ENCODE results near the gene CHMP4A. TPM values are rescaled to one million over a fixed set of nuclear protein-coding genes. Genes with fewer than 3 reads are reported as not detected.
A peak's percentile ranks its signal among the peaks of the same experiment; 100 is the strongest.
"Not testable (repeated sequence)": the region's sequence is repeated elsewhere in the genome, so short reads cannot be mapped to it uniquely, and the experiment has no call there.

The CHMP4A gene
- total RNA-seq, 1 donor from 2014 or later = 30.0 TPM

DNA sequence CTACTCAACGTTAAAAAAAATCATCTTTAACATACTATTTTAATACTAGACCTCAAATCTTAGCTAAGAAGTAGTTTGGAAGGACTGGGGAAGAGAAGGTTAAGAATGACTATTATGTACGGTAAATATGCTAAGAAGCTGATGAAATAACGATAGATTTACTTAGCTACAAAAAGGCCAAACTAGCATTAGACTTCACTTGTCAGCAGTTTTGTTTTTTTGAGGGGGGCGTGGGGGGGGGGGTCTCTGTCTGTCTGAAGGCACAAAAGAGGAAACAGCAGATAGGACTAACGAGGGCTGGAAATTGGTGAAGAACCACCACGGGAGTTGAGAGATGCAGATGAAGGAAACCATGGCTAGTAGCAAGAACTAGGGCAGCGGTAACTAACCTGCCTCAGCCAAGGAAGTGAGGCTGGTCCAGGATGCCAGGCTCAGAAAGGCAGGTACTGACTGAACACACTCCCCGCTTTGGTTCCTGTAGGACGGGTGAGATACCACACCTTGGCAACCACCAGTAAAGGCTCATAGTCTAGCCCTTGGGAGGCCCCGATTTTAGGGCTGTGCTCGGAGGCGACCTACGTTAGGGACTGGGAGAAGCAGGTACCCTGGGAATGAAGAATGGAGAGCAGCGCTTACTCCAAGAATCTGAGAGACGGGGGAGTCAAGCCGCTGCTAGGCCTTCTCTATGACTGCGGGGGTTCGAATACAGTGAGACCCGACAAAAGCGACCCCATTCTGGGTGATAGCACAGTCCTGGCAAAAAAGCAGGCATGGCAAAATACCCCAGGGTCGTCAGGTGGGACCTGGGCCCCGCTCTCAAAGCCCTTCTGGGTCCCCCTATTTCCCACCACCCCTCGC is 18.2 kb upstream of the CHMP4A start:
- no peak for DNase-seq (ENCODE audit: low spot score)
- intact Hi-C loops (cut with DNase I) = no loop called here

DNA sequence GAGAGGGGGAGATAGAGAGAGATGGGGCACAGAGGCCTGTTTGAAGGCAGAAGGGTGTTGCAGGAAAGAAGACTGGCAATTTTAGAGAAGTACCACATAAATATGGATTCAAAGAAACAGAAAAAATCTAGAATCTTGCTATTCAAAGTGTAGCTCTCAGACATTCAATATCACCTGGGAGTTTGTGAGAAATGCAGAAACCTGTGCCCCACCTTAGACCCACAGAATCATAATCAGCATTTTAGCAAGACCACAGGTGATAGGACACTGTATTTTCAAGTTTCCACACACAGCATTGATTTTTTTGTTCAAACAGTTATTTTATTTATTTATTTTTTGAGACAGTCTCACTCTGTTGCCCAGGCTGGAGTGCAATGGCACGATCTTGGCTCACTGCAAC is 15.6 kb upstream of the CHMP4A start:
- intact Hi-C loops (cut with DNase I) = no loop called here
- DNase-seq (ENCODE audit: low spot score) = no peak

DNA sequence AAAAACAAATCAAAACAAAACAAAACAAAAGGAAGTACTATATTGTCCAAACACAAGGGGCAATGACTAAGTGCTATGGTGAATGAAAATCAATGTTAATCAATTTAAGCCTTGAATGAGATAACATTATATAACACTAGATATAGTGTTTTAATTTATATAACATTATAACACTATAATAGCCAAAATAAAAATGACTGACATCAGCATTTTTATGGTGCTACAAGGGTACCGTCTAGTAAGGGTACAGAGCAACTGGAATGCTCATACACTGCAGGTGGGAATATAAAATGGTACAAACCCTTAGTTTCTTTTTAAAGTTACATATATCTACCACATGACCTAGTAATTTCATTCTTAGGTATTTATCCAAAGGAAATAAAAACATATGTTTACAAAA is 13.2 kb upstream of the CHMP4A start:
- no peak for DNase-seq (ENCODE audit: low spot score)
- intact Hi-C loops (cut with DNase I) = no loop called here

DNA sequence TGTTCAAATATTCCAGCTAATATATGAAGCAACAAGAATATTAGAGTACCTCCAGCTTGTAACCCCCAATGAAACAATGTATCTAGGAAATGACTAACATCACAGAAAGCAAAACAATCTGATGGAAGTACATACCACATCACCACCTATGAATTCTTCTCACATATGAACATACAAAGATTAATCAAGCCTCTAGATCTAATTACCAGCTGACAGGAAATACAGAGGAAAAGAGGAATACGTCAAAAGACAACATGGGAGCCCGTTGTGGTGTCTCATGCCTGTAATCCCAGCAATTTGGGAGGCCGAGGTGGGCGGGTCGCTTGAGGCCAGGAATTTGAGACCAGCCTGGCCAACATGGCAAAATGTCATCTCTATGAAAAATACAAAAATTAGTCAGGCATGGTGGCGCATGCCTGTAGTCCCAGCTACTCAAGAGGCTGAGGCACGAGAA is 11.4 kb upstream of the CHMP4A start:
- DNase-seq (ENCODE audit: low spot score) = no peak
- intact Hi-C loops (cut with DNase I) = no loop called here

DNA sequence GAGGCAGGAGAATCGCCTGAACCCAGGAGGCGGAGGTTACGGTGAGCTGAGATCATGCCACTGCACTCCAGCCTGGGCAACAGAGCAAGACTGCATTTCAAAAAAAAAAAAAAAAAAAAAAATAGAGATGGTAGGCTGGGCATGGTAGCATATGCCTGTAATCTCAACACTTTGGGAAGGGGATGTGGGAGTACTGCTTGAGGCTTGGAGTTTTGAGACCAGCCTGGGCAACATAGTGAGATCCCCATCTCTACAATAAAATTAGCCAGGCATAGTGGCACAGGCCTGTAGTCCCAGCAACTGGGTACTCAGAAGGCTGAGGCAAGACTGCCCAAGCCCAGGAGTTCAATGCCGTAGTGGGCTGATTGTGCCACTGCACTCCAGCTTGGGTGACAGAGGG is 9.7 kb upstream of the CHMP4A start:
- intact Hi-C loops (cut with DNase I); DNase-seq (ENCODE audit: low spot score): not testable (repeated sequence)

DNA sequence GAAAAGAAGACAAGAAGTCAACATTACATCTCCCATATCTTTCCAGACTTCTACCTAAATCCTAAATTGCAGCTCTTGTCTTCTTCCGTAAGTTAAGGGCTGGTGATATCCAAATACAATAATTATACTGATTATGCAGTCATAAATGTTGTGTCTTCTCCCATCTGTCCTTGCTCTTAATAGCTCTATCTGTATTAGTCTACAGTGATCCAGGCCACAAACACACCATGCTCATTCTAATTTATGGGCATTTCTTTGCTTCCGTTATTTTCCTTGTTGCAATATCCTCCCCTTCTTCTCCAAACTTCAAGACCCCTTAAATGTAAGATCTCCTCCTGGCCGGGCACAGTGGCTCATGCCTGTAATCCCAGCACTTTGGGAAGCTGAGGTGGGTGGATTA is 6.2 kb upstream of the CHMP4A start:
- intact Hi-C loops (cut with DNase I) = no loop called here

DNA sequence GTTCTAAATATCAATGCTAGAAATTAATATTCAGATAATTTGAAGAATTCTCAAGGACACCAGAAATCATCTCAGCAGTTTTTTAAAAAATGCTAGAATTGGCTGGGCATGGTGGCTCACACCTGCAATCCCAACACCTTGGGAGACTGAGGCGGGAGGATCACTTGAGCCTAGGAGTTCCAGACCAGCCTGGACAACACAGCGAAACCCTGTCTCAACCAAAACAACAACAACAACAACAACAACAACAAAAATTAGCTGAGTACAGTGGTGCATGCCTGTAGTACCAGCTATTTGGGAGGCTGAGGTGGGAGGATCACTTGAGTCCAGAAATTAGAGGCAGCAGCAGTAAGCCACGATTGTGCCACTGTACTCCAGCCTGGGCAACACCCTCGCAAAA is 5.8 kb upstream of the CHMP4A start:
- no peak for DNase-seq (ENCODE audit: low spot score)
- intact Hi-C loops (cut with DNase I) = no loop called here

More for the DNA sequence above, 6.2 kb upstream of the CHMP4A start:
- no peak for DNase-seq (ENCODE audit: low spot score)

DNA sequence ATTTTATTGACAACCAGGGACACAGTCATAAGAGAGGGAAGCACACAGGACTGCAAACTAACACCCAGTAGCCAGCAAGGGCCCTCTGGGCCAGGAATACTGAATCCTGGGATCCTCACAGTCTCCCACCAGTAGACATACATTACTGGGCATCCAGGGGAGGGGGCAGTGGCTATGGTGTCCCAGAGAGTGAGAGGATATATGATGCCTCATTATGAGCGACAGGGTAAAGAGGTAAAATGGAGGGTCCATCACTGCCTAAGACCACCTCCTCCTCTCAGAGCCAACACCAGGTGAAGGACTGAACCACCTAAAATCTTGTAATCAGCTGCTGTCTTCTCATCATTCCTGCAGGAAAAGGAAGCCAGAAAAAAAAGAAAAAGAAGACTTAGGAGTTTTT is 3.6 kb upstream of the CHMP4A start:
- intact Hi-C loops (cut with DNase I); DNase-seq (ENCODE audit: low spot score): not testable (repeated sequence)

DNA sequence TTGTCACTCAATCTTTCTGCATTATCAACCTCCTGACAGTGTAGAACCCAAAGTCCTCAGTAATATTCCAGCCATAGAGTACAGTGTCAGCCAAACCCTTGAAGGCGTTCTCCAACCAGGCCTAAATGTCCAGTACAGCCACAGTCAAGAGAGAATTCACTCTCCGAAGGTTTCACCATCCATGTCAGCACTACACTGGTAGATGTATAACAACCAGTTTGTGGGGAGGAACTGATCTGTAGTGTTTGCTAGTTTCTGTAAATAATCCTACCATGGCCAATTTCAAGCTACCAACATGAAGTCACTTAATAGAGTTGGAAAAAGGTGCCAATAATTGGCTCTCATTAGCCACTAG is 3.0 kb upstream of the CHMP4A start:
- intact Hi-C loops (cut with DNase I) = no loop called here
- DNase-seq (ENCODE audit: low spot score) = no peak

DNA sequence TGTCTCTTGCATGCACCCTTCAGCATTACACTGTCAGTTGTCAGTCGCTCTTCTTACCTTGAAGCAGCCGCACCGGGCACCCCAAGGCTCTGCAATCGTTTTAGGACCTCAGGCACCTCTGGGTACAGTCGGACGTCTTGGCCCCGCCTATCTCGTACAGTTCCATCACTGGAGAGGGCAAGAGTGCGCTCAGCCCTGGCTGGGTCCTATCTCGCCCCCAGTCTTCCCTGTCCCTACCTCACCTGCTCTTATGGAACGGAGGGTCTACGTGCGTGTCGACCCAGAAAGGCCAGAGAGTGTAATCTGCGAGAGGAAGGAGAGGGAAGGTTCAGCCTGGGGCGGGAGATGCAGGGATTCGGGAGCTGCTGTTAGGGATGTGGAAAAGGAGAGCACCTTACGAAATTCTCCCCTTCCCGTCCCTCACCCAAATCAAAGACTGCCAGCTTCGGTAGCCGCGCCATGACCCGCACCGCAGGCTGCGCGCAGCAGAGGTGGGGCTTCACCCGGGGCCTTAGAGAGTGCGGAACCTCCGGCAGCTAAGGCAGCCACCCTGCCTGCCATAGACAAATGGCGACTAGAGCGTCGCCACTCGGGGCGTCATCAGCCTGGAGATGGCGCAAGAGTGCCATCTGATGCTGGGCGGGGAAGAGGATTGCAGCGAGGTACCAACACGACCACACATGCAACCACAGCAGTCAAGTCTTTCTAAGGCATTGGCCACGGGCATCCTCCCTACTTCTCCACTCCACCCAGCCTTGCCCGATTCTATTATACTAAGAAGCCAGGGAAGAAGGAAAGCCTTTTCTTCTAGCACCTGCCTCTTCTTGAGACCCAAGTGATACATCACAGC is 2.4 kb upstream of the CHMP4A start, which contains the start of gene MDP1:
Gene MDP1 (minus strand): TSS at position 572 of the 850 bp plus-strand sequence. CDS start 111 bp downstream, at position 461.
- intact Hi-C loops (cut with DNase I) = loop anchor here (2.0 kb wide), 1 partner anchor 25 kb away; no protein-coding TSS in a partner anchor
- DNase-seq (ENCODE audit: low spot score) = peak; percentile 93

DNA sequence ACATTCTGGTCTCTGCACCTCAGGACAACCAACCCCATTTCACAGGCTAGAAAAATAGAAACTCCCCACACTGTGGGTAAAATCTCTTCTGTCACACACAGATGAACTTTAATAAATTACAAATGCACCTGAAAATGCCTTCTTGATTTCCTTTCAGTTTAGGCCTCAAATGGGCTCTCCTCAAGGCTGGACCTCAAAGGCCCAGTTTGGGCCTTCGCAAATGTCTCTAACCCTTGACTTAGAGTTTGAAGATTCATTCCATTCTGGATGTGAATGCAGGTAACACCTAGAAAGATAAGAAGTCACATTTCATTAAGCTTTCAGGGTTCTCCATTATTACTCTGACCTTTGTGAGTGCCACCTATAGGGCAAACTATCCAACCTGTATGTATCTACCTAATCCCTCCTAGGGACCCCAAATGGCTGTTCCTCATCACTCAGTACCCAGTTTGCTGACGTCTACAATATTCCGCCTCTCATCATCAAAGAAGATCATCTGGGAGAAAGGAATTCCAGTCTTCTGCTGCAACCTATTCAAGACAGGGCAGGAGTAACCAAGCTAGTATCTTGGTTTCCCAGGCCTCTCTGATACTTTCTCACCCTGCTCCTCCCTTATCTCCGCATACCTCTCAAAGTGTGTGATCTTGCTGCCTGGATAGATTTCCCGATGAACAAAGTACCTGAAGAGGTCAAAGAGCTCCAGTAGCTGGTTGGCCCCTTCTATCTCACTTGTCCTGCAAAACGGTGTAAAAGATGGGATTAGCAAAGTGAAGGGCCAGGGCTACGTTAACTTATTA is 776 bp upstream of the CHMP4A start:
- intact Hi-C loops (cut with DNase I) = loop anchor here (2.0 kb wide), 2 partner anchors 19 to 27 kb away; partner anchors contain the start of gene TM9SF1
- no peak for DNase-seq (ENCODE audit: low spot score)

DNA sequence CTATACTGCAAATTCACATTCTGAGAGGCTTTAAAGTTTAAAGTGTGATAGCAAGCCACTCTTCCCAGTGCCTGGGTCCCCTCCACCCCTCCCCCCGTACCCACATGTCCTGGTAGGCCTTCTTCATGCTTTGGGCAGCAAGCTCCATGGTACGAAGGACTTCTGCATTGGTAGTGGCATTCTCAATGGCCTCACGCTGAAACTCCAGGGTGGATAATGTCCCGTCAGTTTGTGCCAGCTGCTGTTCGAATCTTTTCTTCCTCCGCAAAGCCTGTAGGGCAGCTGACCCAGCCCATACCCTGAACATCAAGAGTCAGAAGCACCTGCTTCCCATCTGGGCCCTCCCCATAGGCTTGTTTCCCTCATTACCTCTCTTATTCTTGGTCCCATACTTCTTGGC is 2.0 kb downstream of the CHMP4A start:
- intact Hi-C loops (cut with DNase I) = no loop called here
- DNase-seq (ENCODE audit: low spot score) = no peak

DNA sequence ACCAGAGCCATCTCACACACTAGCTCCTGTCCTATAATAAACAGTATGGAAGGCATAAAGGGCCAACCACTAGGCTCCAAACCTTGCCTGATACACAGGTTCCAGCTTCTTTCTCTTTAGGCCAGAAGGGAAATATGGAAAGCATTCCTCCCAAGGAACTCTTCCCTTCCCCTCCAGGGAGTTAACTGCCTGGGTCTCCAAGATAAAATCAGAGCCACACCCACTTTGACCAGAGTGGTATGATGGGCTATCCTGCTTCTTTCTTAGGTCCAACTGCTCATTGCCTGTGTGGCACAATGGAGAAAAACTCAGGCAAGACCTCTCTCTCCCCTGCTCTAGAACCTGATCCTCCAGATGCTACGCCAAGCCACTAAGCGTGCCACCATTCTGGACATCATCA is 5.7 kb downstream of the CHMP4A start:
- DNase-seq (ENCODE audit: low spot score) = no peak
- intact Hi-C loops (cut with DNase I) = no loop called here

DNA sequence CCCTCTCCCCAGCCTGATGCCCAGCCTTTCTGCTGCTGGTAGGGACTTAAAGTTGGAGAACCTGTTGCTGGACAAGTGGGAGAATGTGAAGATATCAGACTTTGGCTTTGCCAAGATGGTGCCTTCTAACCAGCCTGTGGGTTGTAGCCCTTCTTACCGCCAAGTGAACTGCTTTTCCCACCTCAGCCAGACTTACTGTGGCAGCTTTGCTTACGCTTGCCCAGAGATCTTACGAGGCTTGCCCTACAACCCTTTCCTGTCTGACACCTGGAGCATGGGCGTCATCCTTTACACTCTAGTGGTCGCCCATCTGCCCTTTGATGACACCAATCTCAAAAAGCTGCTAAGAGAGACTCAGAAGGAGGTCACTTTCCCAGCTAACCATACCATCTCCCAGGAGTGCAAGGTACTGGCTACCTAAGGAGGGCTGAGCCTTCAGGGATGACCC is 6.2 kb downstream of the CHMP4A start:
- intact Hi-C loops (cut with DNase I) = no loop called here
- DNase-seq (ENCODE audit: low spot score) = no peak

DNA sequence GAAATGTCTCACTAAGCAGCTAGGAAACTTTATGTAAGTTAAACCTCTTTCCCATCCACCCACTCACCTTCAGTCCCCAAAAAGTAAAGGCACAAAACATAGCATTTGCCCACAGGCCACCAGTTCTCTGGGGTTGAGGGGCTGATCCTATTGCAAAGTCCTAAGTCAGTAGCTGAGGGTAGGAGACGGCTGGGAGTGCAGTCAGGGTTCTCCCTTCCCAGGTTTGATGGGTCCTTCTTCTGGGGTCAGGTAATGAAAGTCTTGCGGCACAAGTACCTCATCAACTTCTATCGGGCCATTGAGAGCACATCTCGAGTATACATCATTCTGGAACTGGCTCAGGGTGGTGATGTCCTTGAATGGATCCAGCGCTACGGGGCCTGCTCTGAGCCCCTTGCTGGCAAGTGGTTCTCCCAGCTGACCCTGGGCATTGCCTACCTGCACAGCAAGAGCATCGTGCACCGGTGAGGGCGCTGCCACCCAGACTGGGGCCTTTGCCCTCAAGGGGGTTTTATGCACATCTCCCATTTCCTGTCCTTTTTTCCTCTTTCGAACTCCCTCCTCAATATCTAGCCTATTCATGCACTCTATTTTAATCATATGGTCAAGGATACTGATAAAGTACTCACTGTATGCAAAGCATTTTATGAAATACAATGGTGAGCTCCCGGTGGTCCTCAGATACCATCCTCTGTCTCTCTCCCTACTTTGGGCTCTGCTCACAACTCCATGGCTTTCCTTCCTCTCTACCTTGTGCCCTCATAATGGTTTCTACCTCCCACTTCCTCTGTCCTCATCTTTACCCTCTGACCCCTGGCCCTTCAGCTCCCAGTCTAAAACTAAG is 6.8 kb downstream of the CHMP4A start:
- DNase-seq (ENCODE audit: low spot score) = no peak
- intact Hi-C loops (cut with DNase I) = no loop called here

DNA sequence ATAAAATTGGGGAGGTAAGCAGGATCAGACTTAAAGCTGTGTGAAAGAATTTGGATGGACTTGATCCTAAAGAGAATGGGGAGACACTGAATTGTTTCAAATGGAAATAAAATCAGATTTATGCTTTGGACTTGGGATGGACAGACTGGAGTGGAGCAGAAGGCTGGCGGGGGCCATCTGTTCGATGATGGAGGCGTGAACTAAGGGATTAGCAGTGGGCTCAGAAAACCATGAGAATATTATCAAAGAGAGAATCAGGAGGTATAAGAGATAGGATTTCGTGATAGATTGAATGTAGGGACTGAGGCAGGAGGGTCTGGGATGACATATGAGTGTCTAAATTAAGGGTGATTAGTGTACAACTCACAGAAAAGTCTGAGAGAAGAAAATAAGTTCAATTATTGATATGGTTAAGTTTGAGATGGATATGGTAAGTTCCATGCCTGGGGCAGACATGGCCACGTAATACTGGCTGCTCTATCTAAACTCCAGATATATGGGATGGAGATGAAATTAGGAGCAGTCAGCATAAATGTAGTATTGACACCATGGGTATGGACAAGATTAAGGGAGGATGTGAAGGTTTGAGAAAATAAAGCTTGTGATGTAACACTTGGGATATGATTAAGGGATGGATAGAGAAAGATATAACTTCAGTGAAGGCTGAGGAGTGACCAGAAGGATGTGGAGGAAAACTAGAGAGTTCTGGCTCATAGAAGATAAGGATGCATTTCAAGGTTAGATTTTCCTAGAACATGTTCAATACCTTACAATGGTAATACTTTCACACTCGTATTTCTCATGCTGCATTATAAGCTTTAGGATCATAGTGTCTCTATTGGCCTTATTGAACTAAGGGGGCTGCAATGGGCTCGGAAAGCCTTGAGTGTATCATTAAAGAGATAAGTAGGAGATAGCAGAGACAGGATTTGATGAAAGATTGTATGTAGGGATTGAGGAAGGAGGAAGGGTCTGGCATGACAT is 8.8 kb downstream of the CHMP4A start:
- no peak for DNase-seq (ENCODE audit: low spot score)
- intact Hi-C loops (cut with DNase I) = no loop called here

DNA sequence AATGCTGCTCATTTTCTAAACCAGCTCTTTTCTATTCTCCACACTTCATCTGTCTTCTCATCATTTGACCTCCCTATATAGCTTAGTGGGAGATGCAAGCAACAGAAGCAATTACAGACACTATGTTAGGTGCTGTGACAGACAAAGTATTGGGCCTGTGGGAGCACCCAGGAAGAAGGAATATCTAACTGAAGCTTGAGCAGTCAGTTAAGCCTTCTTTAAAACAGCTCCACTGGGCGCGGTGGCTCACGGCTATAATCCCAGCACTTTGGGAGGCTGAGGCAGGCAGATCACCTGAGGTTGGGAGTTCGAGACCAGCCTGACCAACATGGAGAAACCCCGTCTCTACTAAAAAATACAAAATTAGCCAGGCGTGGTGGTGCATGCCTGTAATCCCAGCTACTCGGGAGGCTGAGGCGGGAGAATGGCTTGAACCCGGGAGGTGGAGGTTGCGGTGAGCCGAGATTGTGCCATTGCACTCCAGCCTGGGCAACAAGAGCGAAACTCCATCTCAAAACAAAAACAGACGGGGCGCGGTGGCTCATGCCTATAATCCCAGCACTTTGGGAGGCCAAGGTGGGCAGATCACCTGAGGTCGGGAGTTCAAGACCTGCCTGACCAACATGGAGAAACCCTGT is 9.9 kb downstream of the CHMP4A start:
- DNase-seq (ENCODE audit: low spot score); intact Hi-C loops (cut with DNase I): not testable (repeated sequence)
